ENCODE data around the gene URB2. TPM values are rescaled to one million over a fixed set of nuclear protein-coding genes. Genes with fewer than 3 reads are reported as not detected.
"Not testable (repeated sequence)": the region's sequence is repeated elsewhere in the genome, so short reads cannot be mapped to it uniquely, and the experiment has no call there.

The URB2 gene
- polyA plus RNA-seq, 1 donor: 8.7 TPM

DNA sequence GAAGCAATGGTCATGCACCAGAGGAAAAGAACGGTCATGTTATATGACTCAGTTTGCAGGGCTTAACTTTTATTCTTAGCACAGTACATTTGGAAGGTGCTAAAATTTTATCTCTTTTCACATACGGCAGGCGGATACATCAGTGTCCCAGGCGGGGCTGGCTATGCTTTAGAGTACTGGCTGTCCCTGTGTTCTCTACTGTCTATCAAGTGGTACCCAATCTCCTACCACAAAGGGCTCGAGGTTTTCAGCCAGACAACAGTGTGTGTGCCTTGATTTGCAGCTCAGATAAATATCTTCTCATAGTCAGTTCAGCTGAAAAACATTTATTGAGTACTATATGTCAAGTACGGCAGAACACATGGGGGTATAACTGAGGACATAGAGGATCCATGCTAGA, 65.3 kb downstream of the URB2 start:
- DNase-seq: no peak

- no peak for DNase-seq
These were observed 67.3 kb downstream of the URB2 start for GRCh38 chr1:229693129-229693900.

DNA sequence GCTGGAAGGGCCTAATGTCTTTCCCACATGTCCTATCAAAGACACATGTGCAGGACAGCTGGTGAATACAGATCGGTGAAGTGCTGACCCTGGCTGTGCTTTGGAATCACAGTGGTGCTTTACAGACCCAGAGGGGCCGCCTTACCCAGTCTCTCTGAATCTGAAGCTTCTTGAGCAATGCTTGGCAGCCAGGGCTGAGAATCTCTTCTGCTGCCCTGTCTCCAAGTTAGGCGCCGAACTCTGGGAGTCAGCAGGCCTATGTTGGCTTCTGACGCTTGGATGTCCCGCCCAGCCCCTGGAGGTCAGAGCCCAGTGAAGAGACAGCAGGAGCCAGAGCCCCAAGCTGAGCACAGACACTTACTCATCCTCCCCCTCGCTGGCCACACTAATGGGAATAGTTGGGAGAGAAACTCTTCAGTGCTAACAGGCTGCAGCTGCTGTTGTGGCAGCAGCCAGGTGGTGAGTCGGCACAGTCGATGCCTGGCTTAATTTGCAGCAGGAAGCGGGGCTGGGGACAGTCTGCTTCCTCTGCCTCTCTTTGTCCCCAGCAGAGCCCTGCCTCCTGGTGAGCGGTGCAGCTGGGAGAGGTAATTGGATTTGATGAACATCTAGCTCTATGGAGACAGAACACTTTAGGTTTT, 68.1 kb downstream of the URB2 start:
- peak; percentile 50 for DNase-seq

GRCh38 chr1:229696385-229696784, 70.3 kb downstream of the URB2 start:
- no peak for DNase-seq

DNA sequence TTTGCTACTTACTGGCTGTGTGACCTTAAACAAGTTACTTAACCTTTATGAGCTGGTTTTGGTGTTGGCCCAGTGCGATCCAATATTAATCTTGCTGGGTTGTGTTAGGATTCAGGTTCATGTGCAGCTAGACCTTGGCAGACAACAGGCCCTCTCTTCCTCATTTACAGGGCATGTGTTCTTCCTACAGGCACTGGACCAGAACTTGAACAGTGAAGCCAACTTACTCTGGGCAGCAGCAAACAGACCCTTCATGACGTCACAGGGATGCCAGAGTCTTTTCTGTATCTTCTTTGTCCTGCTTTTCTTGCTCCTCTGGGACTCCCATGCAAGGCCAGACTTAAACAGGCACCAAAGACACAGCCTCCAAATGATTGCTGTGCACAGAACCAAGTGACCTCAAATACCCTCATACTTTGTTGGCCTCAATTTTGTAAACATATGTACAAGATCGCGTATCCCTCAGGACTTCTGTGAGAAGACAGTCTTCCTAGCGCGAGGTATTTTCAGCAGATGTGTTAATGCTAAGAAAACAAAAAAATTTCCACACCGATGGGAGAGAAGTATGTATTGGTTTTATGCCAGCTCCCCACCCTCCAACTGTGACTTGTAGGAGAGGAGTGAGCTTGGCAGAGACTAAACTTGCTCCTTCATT, 73.7 kb downstream of the URB2 start:
- DNase-seq: no peak

DNA sequence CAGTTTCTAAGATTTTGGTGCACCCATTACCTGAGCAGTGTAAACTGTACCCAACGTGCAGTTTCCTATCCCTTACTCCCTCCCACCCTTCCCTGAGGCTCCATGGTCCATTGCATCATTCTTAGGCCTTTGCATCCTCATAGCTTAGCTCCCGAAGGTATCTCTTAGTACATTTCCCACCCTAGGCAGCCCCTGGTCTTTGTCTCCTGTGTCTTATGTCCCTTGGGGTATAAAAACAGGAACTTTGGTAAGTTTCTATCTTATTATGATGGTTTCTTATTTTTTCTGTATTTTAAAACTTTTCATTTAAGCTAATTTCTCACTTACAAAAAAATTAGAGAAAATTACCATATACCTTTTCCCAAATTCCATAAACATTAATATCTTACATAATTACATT, 78.1 kb downstream of the URB2 start:
- no peak for DNase-seq

GRCh38 chr1:229705152-229705551, 79.1 kb downstream of the URB2 start:
- not testable (repeated sequence) for DNase-seq

DNA sequence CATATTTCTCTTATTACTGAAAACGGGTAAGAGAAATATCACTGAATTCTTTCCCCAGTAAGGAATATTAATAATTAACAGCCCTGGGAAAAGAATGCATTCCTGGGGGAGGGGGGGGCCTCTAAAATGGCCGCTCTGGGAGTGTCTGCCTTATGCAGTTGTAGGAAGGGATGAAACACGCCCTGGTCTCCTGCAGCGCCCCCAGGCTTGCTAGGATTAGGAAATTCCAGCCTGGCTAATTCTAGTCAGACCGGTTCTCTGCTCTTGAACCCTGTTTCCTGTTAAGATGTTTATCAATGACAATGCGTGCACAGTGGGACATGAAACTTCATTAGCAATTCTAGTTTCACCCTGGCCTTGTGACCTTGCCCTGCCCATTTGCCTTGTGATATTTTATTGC, 81.1 kb downstream of the URB2 start:
- DNase-seq: not testable (repeated sequence)

- no peak for DNase-seq
These were observed 83.5 kb downstream of the URB2 start for GRCh38 chr1:229709500-229710013.

Other genes with a start within 250 kb of the URB2 start
- 1.9 TPM for gene ACTA1, start 192.2 kb upstream of the URB2 start, polyA plus RNA-seq (ENCODE audit: insufficient read length)
- 52.0 TPM for gene NUP133, start 117.9 kb upstream of the URB2 start, polyA plus RNA-seq (ENCODE audit: insufficient read length)
- gene ABCB10, start 67.5 kb upstream of the URB2 start, polyA plus RNA-seq (ENCODE audit: insufficient read length): 21.9 TPM
- 20.4 TPM for gene TAF5L, start 125 bp upstream of the URB2 start, polyA plus RNA-seq (ENCODE audit: insufficient read length)